Keratinocyte (primary cell): Measurements from ENCODE around the gene ATP8B1. TPM values are rescaled to one million over a fixed set of nuclear protein-coding genes. Genes with fewer than 3 reads are reported as not detected.

ENCODE experiments used
- DNase-seq: peaks from one replicate; pipeline ENCODE4 v3.0.0-alpha.2; 2011; ENCODE audit warnings: low read depth, missing footprints, low spot score
- FAIRE-seq: peaks from 2 replicates; lab custom pipeline; 2011; peaks lifted over from hg19 to GRCh38; lab: Jason Lieb, UNC
- H2AFZ ChIP-seq: 2 replicates; pipeline ENCODE4 v1.6.0; 2012; ENCODE audit warnings: low read length, control low read depth, inconsistent platforms; ENCODE audit not compliant: control insufficient read depth
- H3K27ac ChIP-seq: 2 replicates; pipeline ENCODE4 v1.5.1; 2011; ENCODE audit warnings: low read length; ENCODE audit not compliant: control insufficient read depth, insufficient read depth
- H3K27me3 ChIP-seq: 3 replicates; pipeline ENCODE4 v1.6.0; 2011; ENCODE audit warnings: low read length; ENCODE audit not compliant: control insufficient read depth, insufficient read depth; ENCODE audit errors: extremely low read depth
- H3K36me3 ChIP-seq, 2 experiments: 2 replicates in 1 of 2; 3 replicates in 1 of 2; pipeline ENCODE4 v1.5.1; 2011; ENCODE audit warnings: low read length in 2 of 2, mild to moderate bottlenecking in 1 of 2; ENCODE audit not compliant: control insufficient read depth in 2 of 2, insufficient read depth in 2 of 2; ENCODE audit errors: extremely low read depth in 1 of 2
- H3K4me1 ChIP-seq: 3 replicates; pipeline ENCODE4 v1.5.1; 2011; ENCODE audit warnings: low read length; ENCODE audit not compliant: control insufficient read depth, insufficient read depth; ENCODE audit errors: extremely low read depth
- H3K4me2 ChIP-seq: 3 replicates; pipeline ENCODE4 v1.6.0; 2011; ENCODE audit warnings: low read depth, low read length; ENCODE audit not compliant: control insufficient read depth, insufficient read depth; ENCODE audit errors: extremely low read depth
- H3K4me3 ChIP-seq, 3 experiments: fragments of 200-600 bp in 1 of 3; sonication (generic) in 1 of 3; 2 replicates in 2 of 3; 3 replicates in 1 of 3; pipeline ENCODE4 v1.5.1; 2011 to 2016; ENCODE audit warnings: low read length in 3 of 3, mild to moderate bottlenecking in 3 of 3, control low read depth in 2 of 3, inconsistent platforms in 1 of 3, low read depth in 1 of 3, mixed read lengths in 1 of 3, mixed run types in 1 of 3, moderate library complexity in 1 of 3; ENCODE audit not compliant: control insufficient read depth in 2 of 3, insufficient read depth in 2 of 3; ENCODE audit errors: extremely low read depth in 1 of 3
- H3K79me2 ChIP-seq: 2 replicates; pipeline ENCODE4 v1.6.0; 2012; ENCODE audit warnings: low read length; ENCODE audit not compliant: control insufficient read depth, insufficient read depth
- H3K9ac ChIP-seq: 3 replicates; pipeline ENCODE4 v1.6.0; 2011; ENCODE audit warnings: low read length; ENCODE audit not compliant: control insufficient read depth, insufficient read depth; ENCODE audit errors: extremely low read depth
- H3K9me1 ChIP-seq: 3 replicates; pipeline ENCODE4 v1.6.0; 2011; ENCODE audit warnings: low read length; ENCODE audit not compliant: control insufficient read depth, insufficient read depth; ENCODE audit errors: extremely low read depth
- H3K9me3 ChIP-seq: 2 replicates; pipeline ENCODE4 v1.5.1; 2012; ENCODE audit warnings: low read depth, low read length; ENCODE audit not compliant: control insufficient read depth
- H4K20me1 ChIP-seq: 3 replicates; pipeline ENCODE4 v1.6.0; 2011; ENCODE audit warnings: low read length; ENCODE audit not compliant: control insufficient read depth, insufficient read depth; ENCODE audit errors: extremely low read depth
- CTCF ChIP-seq, 3 experiments: IDR thresholded peaks in 1 of 3; conservative IDR thresholded peaks in 1 of 3; optimal IDR thresholded peaks in 1 of 3; 2 replicates in 2 of 3; 3 replicates in 1 of 3; pipeline versions ENCODE3 to v1.5.1; 2011; ENCODE audit warnings: low read length in 3 of 3, mild to moderate bottlenecking in 3 of 3, moderate library complexity in 2 of 3, control low read depth in 1 of 3, inconsistent platforms in 1 of 3; ENCODE audit not compliant: insufficient read depth in 2 of 3; ENCODE audit errors: extremely low read depth in 1 of 3
- EZH2 ChIP-seq: IDR thresholded peaks from one replicate; pipeline ENCODE4 v1.6.1; 2012; ENCODE audit warnings: inconsistent platforms, mild to moderate bottlenecking, low read length, moderate library complexity
- dilution Hi-C: fragments of 300-500 bp; cut with MboI; formaldehyde crosslinking; loops from one replicate; pipeline ENCODE4 v1.7.0; 2020; ENCODE audit warnings: low sequenced_read_pairs; ENCODE audit not compliant: extremely low pct_ligation_motif_present
- polyA plus RNA-seq, 5 experiments: library from polyadenylated mRNA; depleted of rRNA in 3 of 5; stranded (reverse) in 3 of 5; stranded (forward) in 1 of 5; unstranded in 1 of 5; fragments of >200 nt; gene quantifications; 1 replicate in 1 of 5; 2 replicates in 3 of 5; 3 replicates in 1 of 5; pipeline versions ENCODE4 v1.2.1 to v1.2.3, GENCODE V29; 2011 to 2012; ENCODE audit warnings: missing spikeins in 2 of 5, low read depth in 1 of 5, low replicate concordance in 1 of 5

Gene ATP8B1
- polyA plus RNA-seq, 1 donor (not counting 4 experiments of a cell fraction or from before 2014, with no cell fraction given), result 20.4 TPM

- FAIRE-seq, result no peak
- no peak overlapping the region for H3K4me3 ChIP-seq
- H3K4me2 ChIP-seq, result no peak overlapping the region
- H3K27ac ChIP-seq, result no peak overlapping the region
- TF ChIP-seq EZH2 (no peak), CTCF (optimal IDR thresholded peaks at IDR 0.05 in 1 of 3, IDR thresholded peaks at IDR 0.05 in 1 of 3, conservative IDR thresholded peaks at IDR 0.05 in 1 of 3; ENCODE audit: extremely low read depth in 1 of 3, insufficient read depth in 2 of 3, low read length in 3 of 3) (no peak)
- H3K79me2 ChIP-seq, result peaks cover 41% of the 10 kb centered on the region
- DNase-seq, result no peak
- no peak overlapping the region for H3K9ac ChIP-seq
- no peaks in the 10 kb centered on the region for H3K9me3 ChIP-seq
- no peak overlapping the region for H2AFZ ChIP-seq
- dilution Hi-C loops, result no loop called here
- H3K27me3 ChIP-seq, result no peaks in the 10 kb centered on the region
- no peaks in the 10 kb centered on the region for H3K9me1 ChIP-seq
- H3K36me3 ChIP-seq, result no peaks in the 10 kb centered on the region
- H3K4me1 ChIP-seq, result peaks cover 18% of the 10 kb centered on the region
- no peaks in the 10 kb centered on the region for H4K20me1 ChIP-seq
Observed at GRCh38 chr18:57791192-57791591, 11.9 kb downstream of the ATP8B1 start.

- Histone ChIP-seq H3K27me3 (no peaks in the 10 kb centered on the region), H3K9ac (no peak overlapping the region), H3K79me2 (peaks cover 42% of the 10 kb centered on the region), H3K27ac (no peak overlapping the region), H3K9me1 (no peaks in the 10 kb centered on the region), H3K4me1 (peaks cover 18% of the 10 kb centered on the region), H4K20me1 (no peaks in the 10 kb centered on the region), H3K4me3 (no peak overlapping the region), H3K36me3 (no peaks in the 10 kb centered on the region), H3K4me2 (no peak overlapping the region), H3K9me3 (no peaks in the 10 kb centered on the region), H2AFZ (no peak overlapping the region)
- TF ChIP-seq EZH2 (no peak), CTCF (optimal IDR thresholded peaks at IDR 0.05 in 1 of 3, IDR thresholded peaks at IDR 0.05 in 1 of 3, conservative IDR thresholded peaks at IDR 0.05 in 1 of 3; ENCODE audit: extremely low read depth in 1 of 3, insufficient read depth in 2 of 3, low read length in 3 of 3) (no peak)
- dilution Hi-C loops, result no loop called here
- DNase-seq, result no peak
- no peak for FAIRE-seq
Observed at GRCh38 chr18:57790316-57790715, 12.8 kb downstream of the ATP8B1 start.
